Testis (tissue), 3 donors: ENCODE data around the gene KLK3. TPM values are rescaled to one million over a fixed set of nuclear protein-coding genes. Genes with fewer than 3 reads are reported as not detected.

ENCODE experiments used
- DNase-seq: peaks from one replicate; pipeline ENCODE4 v3.0.0-alpha.2; 2019
- H3K27ac ChIP-seq, 2 donors: fragments of 200-600 bp; sonication (generic); one replicate each; pipeline ENCODE4 v1.5.1; 2019
- H3K27me3 ChIP-seq: fragments of 200-600 bp; sonication (generic); one replicate; pipeline ENCODE4 v1.5.1; 2019
- H3K36me3 ChIP-seq: fragments of 200-600 bp; sonication (generic); one replicate; pipeline ENCODE4 v1.5.1; 2017; ENCODE audit warnings: low read depth; ENCODE audit errors: missing control alignments
- H3K4me1 ChIP-seq: fragments of 200-600 bp; sonication (generic); one replicate; pipeline ENCODE4 v1.5.1; 2019
- H3K4me3 ChIP-seq, 2 donors: fragments of 200-600 bp; sonication (generic); one replicate each; pipeline ENCODE4 v1.5.1; 2017 to 2019
- H3K9me3 ChIP-seq: fragments of 200-600 bp; sonication (generic); one replicate; pipeline ENCODE4 v1.5.1; 2017
- POLR2A ChIP-seq: fragments of 450-650 bp; IDR thresholded peaks from one replicate; pipeline ENCODE4 v1.6.1; 2017; ENCODE audit warnings: antibody characterized with exemption, mild to moderate bottlenecking, moderate library complexity
- WGBS, 2 donors: methylation state at CpG; one replicate each; pipeline ENCODE4 v1.1.5; 2018; 5-methylcytosine and 5-hydroxymethylcytosine counted together
- intact Hi-C: fragments of 100-400 bp; cut with DNase I; formaldehyde crosslinking; loops from one replicate; pipeline ENCODE4 v1.15.1; 2023; ENCODE audit warnings: low total_unique reads
- polyA plus RNA-seq: library from polyadenylated mRNA; stranded (reverse); fragments of 350-450 nt; fragmentation: Illumina TruSeq; extraction: RNeasy Lipid Tissue Mini Kit (QIAGEN cat#74804); gene quantifications from one replicate; pipeline ENCODE4 v1.2.3, GENCODE V29; 2014; ENCODE audit warnings: low read depth, low replicate concordance; ENCODE audit not compliant: insufficient read depth
- total RNA-seq, 2 donors: library from RNA; depleted of rRNA; stranded (reverse); fragments of >200 nt; gene quantifications; one replicate each; pipeline ENCODE4 v1.2.3, GENCODE V29; 2016
- TF ChIP-seq, protein P1 (sequence below), 3 experiments: fragments of 450-650 bp in 2 of 3; fragments of 200-600 bp in 1 of 3; sonication (generic) in 1 of 3; IDR thresholded peaks; one replicate each; pipeline ENCODE4 v1.5.1; 2016 to 2019; ENCODE audit warnings: antibody characterized with exemption in 3 of 3, mild to moderate bottlenecking in 2 of 3, moderate library complexity in 1 of 3

KLK3 gene
- total and polyA plus RNA-seq, 3 donors from 2014 or later: 0.63 to 1.3 (median 0.81) TPM

DNA sequence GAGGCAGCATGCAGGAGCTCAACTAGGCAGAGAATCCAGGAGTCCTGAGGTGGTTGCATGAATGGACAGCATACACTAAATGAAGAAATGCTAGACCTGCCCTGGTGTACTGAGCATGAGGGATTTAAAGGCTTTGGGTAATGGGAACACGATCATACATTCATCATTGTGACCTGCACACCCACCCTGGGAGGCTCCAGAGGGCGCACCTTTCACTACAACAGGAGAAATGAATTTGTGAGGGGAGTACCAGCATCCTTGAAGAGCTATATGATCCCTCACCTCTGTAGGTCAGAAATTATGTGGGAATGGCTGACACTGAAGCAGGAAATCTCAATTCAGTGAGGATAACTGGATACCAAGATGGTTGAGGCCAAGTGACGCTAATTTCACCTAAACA, 27.5 kb downstream of the KLK3 start:
- no peak for TF ChIP-seq POLR2A
- TF ChIP-seq, protein P1, sequence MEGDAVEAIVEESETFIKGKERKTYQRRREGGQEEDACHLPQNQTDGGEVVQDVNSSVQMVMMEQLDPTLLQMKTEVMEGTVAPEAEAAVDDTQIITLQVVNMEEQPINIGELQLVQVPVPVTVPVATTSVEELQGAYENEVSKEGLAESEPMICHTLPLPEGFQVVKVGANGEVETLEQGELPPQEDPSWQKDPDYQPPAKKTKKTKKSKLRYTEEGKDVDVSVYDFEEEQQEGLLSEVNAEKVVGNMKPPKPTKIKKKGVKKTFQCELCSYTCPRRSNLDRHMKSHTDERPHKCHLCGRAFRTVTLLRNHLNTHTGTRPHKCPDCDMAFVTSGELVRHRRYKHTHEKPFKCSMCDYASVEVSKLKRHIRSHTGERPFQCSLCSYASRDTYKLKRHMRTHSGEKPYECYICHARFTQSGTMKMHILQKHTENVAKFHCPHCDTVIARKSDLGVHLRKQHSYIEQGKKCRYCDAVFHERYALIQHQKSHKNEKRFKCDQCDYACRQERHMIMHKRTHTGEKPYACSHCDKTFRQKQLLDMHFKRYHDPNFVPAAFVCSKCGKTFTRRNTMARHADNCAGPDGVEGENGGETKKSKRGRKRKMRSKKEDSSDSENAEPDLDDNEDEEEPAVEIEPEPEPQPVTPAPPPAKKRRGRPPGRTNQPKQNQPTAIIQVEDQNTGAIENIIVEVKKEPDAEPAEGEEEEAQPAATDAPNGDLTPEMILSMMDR (IDR thresholded peaks at IDR 0.05): no peak
- Histone ChIP-seq H3K4me3 (no peak overlapping the region), H3K9me3 (no peaks in the 10 kb centered on the region), H3K27me3 (no peaks in the 10 kb centered on the region), H3K36me3 (no peaks in the 10 kb centered on the region), H3K4me1 (no peaks in the 10 kb centered on the region), H3K27ac (no peak overlapping the region)
- WGBS, 2 donors: 66 to 77% methylated on average over 3 of the region's 3 CpGs
- DNase-seq: no peak
- intact Hi-C loops: no loop called here

DNA sequence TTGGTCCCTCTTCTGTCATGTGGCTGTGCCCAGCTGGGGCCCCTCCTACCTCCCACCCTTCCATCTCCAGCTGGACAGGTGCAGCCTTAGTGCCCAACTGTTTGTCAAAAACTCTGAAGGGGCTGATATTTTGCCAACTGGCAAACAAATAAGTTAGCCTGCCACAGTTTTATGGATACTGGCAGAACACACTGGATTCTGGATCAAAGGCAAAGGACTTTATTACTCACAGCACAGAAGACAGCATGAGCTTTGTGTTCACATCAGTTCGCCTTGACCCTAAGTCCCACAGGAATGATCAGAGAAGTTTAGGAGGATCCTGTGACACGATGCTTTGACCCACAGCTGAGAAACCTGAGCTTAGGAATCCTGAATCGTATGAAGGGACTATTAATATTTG, 34.9 kb downstream of the KLK3 start:
- WGBS, 2 donors: 47 to 63% methylated on average over 3 of the region's 3 CpGs
- Histone ChIP-seq H3K27ac (no peak overlapping the region), H3K4me1 (no peaks in the 10 kb centered on the region), H3K27me3 (no peaks in the 10 kb centered on the region), H3K9me3 (no peaks in the 10 kb centered on the region), H3K4me3 (no peak overlapping the region), H3K36me3 (no peaks in the 10 kb centered on the region)
- TF ChIP-seq POLR2A: no peak
- TF ChIP-seq, protein P1 (IDR thresholded peaks at IDR 0.05): no peak
- no peak for DNase-seq
- intact Hi-C loops: no loop called here

DNA sequence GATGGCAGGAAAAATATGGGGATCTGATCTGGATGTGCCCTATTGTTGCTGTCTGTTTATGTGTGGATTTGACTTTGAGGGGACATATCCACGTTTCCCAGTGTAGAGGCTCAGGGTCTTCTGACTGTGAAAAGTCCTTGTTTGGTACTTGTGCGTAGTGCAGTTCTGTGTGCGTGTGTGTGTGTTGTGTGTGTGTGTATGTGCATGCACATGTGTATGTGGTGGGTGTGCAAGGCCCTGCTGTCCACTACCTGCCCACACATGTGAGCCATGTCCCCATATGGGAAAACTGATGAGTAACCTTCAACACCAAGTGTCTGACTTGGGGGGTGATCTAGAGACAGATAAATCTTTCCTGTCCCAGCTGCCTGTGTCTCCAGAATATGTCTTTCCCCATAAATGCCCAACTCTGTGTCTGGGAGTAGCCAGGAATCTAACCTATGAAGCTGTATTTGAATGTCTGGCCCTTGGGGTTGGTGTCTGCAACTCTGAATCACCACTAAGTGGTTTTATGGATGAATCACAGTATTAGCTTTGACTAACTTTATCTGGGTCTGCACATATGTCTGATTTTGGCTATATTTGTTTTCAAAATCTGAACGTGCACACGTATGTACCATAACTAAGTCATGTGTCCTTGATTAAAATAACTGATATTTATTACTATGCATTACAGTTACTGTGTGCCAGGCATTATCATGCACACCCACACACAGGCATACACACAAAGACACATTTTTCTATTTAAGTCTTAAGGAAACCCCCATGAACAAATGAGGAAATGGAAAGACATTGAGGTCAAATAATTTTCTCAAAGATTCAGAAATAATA, 35.9 kb downstream of the KLK3 start:
- TF ChIP-seq, protein P1 (IDR thresholded peaks at IDR 0.05): no peak
- no peak for TF ChIP-seq POLR2A
- no peak for DNase-seq
- intact Hi-C loops: no loop called here
- Histone ChIP-seq H3K27ac (no peak overlapping the region), H3K36me3 (no peaks in the 10 kb centered on the region), H3K4me3 (no peak overlapping the region), H3K4me1 (no peaks in the 10 kb centered on the region), H3K27me3 (no peaks in the 10 kb centered on the region), H3K9me3 (no peaks in the 10 kb centered on the region)
- 54 to 65% methylated on average over 5 of the region's 5 CpGs for WGBS, 2 donors

DNA sequence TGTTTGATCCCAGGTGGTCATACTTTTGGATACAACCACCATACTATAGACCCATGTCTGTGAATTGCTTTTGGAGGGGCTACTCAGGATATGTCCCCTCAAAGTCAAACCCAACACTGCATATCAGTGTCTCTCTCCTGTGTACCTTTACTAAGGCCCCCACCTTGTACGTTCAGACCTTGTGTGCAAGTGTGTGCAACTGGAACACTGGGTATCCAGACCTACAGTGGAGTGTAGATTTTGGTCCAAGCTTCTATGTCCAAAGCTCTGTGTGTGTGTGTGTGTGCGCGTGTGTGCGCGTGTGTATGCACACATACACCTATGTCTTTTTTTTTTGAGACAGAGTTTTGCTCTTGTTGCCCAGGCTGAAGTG, 36.5 kb downstream of the KLK3 start:
- no peaks in the 10 kb centered on the region for H3K27me3 ChIP-seq
- H3K27ac ChIP-seq: no peak overlapping the region
- TF ChIP-seq, protein P1 (IDR thresholded peaks at IDR 0.05): no peak
- TF ChIP-seq POLR2A: no peak

More for the DNA sequence above, 36.5 kb downstream of the KLK3 start:
- intact Hi-C loops: no loop called here
- no peak overlapping the region for H3K4me3 ChIP-seq
- WGBS, 2 donors: 79 to 88% methylated on average over 5 of the region's 5 CpGs
- no peak for DNase-seq
- H3K4me1 ChIP-seq: no peaks in the 10 kb centered on the region
- H3K36me3 ChIP-seq: no peaks in the 10 kb centered on the region
- no peaks in the 10 kb centered on the region for H3K9me3 ChIP-seq
